Activated CD8-positive, alpha-beta T cell treated with anti-CD3 and anti-CD28 coated beads for 36 hours (primary cell): Measurements from ENCODE around the gene OTOA. TPM values are rescaled to one million over a fixed set of nuclear protein-coding genes. Genes with fewer than 3 reads are reported as not detected.
"Not testable (repeated sequence)": the region's sequence is repeated elsewhere in the genome, so short reads cannot be mapped to it uniquely, and the experiment has no call there.

Experiments used
- ATAC-seq: fragments of 200-7000 bp; cut with Tn5 transposase; one replicate; pipeline ENCODE4 v1.10.0; 2021; ENCODE audit warnings: mild to moderate bottlenecking, moderate library complexity
- CTCF ChIA-PET: fragments of 350-600 bp; sonication (Branson Sonifier 250); formaldehyde crosslinking; loops from one replicate; lab custom pipeline; 2021; ENCODE audit warnings: antibody characterized with exemption; lab: Charles Lee
- POLR2A ChIA-PET: fragments of 350-600 bp; sonication (Branson Sonifier 250); formaldehyde crosslinking; loops from one replicate; lab custom pipeline; 2021; ENCODE audit warnings: antibody characterized with exemption; lab: Charles Lee
- DNase-seq: peaks from one replicate; pipeline ENCODE4 v3.0.0-alpha.2; 2020
- H3K27ac Mint-ChIP-seq: one replicate; pipeline ENCODE4 v1.8.0; 2021; ENCODE audit warnings: mild to moderate bottlenecking, mixed read lengths
- H3K27me3 Mint-ChIP-seq: one replicate; pipeline ENCODE4 v1.8.0; 2021; ENCODE audit warnings: mixed read lengths
- H3K36me3 Mint-ChIP-seq: one replicate; pipeline ENCODE4 v1.8.0; 2021; ENCODE audit warnings: low read depth, mixed read lengths
- H3K4me1 Mint-ChIP-seq: one replicate; pipeline ENCODE4 v1.8.0; 2021; ENCODE audit warnings: low read depth, mixed read lengths
- H3K4me3 Mint-ChIP-seq: one replicate; pipeline ENCODE4 v1.8.0; 2021; ENCODE audit warnings: mild to moderate bottlenecking, moderate library complexity, mixed read lengths
- H3K9me3 Mint-ChIP-seq: one replicate; pipeline ENCODE4 v1.8.0; 2021; ENCODE audit warnings: mixed read lengths
- CTCF ChIP-seq: fragments of 200-600 bp; IDR thresholded peaks from one replicate; pipeline ENCODE4 v1.8.0; 2022; ENCODE audit warnings: antibody characterized with exemption, mild to moderate bottlenecking
- intact Hi-C: fragments of 100-400 bp; cut with micrococcal nuclease; formaldehyde crosslinking; loops from one replicate; pipeline ENCODE4 v1.10.0; 2022
- total RNA-seq, 2 experiments: library from RNA; stranded (reverse); gene quantifications; one replicate each; pipeline ENCODE4 v1.2.3, GENCODE V29; 2021

Gene OTOA
- total RNA-seq, 2 experiments from 2014 or later: 0.09 TPM; not detected in 1

- Mint-ChIP-seq H3K36me3 (no peaks in the 10 kb centered on the region), H3K4me1 (peaks cover 5% of the 10 kb centered on the region), H3K27ac (no peak overlapping the region), H3K4me3 (no peak overlapping the region), H3K9me3 (no peaks in the 10 kb centered on the region), H3K27me3 (peaks cover 6% of the 10 kb centered on the region)
- no peak for ATAC-seq
- intact Hi-C loops: no loop called here
- no peak for DNase-seq
- ChIA-PET CTCF (interaction anchor here (0.6 to 2.9 kb wide), 3 partner anchors 9 to 82 kb away, joined by 3 to 18 read pairs (median 6); no protein-coding TSS in a partner anchor), POLR2A (no interaction called here)
- TF ChIP-seq CTCF: no peak
Observed at GRCh38 chr16:21666772-21667171, 3.0 kb downstream of the OTOA start.

- Mint-ChIP-seq H3K27ac (no peak overlapping the region), H3K27me3 (peaks cover 6% of the 10 kb centered on the region), H3K4me1 (peaks cover 4% of the 10 kb centered on the region), H3K9me3 (no peaks in the 10 kb centered on the region), H3K36me3 (no peaks in the 10 kb centered on the region), H3K4me3 (no peak overlapping the region)
- POLR2A ChIA-PET: no interaction called here
- intact Hi-C loops: no loop called here
- CTCF ChIA-PET: interaction anchor here (1.0 to 2.9 kb wide), 4 partner anchors 10 to 41 kb away, joined by 3 to 18 read pairs (median 4); no protein-coding TSS in a partner anchor
- no peak for ATAC-seq
- no peak for DNase-seq
- TF ChIP-seq CTCF: no peak
Observed at GRCh38 chr16:21667575-21667974, 3.8 kb downstream of the OTOA start.

GRCh38 chr16:21673469-21673868, 9.7 kb downstream of the OTOA start:
- no peaks in the 10 kb centered on the region for H3K4me1 Mint-ChIP-seq
- ChIA-PET POLR2A (no interaction called here), CTCF (interaction anchor here (0.8 to 3.8 kb wide), 4 partner anchors 11 to 76 kb away, joined by 3 to 13 read pairs (median 3); no protein-coding TSS in a partner anchor)
- intact Hi-C loops: no loop called here
- peaks cover 4% of the 10 kb centered on the region for H3K9me3 Mint-ChIP-seq
- no peak for ATAC-seq
- no peak overlapping the region for H3K27ac Mint-ChIP-seq
- H3K27me3 Mint-ChIP-seq: no peaks in the 10 kb centered on the region
- DNase-seq: no peak
- H3K4me3 Mint-ChIP-seq: no peak overlapping the region
- no peak for TF ChIP-seq CTCF
- no peaks in the 10 kb centered on the region for H3K36me3 Mint-ChIP-seq

GRCh38 chr16:21674456-21674855, 10.7 kb downstream of the OTOA start:
- H3K36me3 Mint-ChIP-seq, H3K27ac Mint-ChIP-seq, H3K9me3 Mint-ChIP-seq, DNase-seq, ATAC-seq, H3K4me3 Mint-ChIP-seq, H3K4me1 Mint-ChIP-seq, intact Hi-C loops, H3K27me3 Mint-ChIP-seq, POLR2A ChIA-PET: not testable (repeated sequence)
- CTCF ChIA-PET: interaction anchor here (1.0 to 3.8 kb wide), 3 partner anchors 17 to 77 kb away, joined by 3 to 13 read pairs (median 3); no protein-coding TSS in a partner anchor

GRCh38 chr16:21680714-21681113, 16.9 kb downstream of the OTOA start:
- CTCF ChIA-PET: interaction anchor here (4.8 kb wide), 1 partner anchor 27 kb away, joined by 24 read pairs; no protein-coding TSS in a partner anchor
- intact Hi-C loops, ATAC-seq, DNase-seq, H3K4me3 Mint-ChIP-seq, H3K4me1 Mint-ChIP-seq, H3K27me3 Mint-ChIP-seq, H3K27ac Mint-ChIP-seq, H3K9me3 Mint-ChIP-seq, H3K36me3 Mint-ChIP-seq, POLR2A ChIA-PET: not testable (repeated sequence)

GRCh38 chr16:21683184-21683583, 19.4 kb downstream of the OTOA start:
- DNase-seq: no peak
- TF ChIP-seq CTCF: no peak
- H3K4me3 Mint-ChIP-seq: no peak overlapping the region
- ATAC-seq: no peak
- intact Hi-C loops: no loop called here
- ChIA-PET POLR2A (no interaction called here), CTCF (interaction anchor here (0.9 to 4.8 kb wide), 10 partner anchors 12 to 120 kb away, joined by 3 to 26 read pairs (median 9); no protein-coding TSS in a partner anchor)
- no peaks in the 10 kb centered on the region for H3K36me3 Mint-ChIP-seq
- H3K9me3 Mint-ChIP-seq: no peaks in the 10 kb centered on the region
- H3K27me3 Mint-ChIP-seq: peaks cover 2% of the 10 kb centered on the region
- H3K27ac Mint-ChIP-seq: no peak overlapping the region
- no peaks in the 10 kb centered on the region for H3K4me1 Mint-ChIP-seq
